ENCODE data around the gene CPXM2.

The CPXM2 gene

GRCh38 chr10:123891144-123892071 is at the start of gene CPXM2:
TSS of gene CPXM2 (minus strand) at chr10:123891807. CDS start at chr10:123891659, 148 bp downstream.
- Histone ChIP-seq H3K36me3 (ENCODE audit: control insufficient read depth in 2 of 2, insufficient read depth in 2 of 2, low read length in 2 of 2) (no peaks in the 10 kb centered on the region), H3K4me1 (ENCODE audit: control insufficient read depth, insufficient read depth, low read length) (peaks cover 54% of the 10 kb centered on the region), H3K9ac (ENCODE audit: low read length in 2 of 2) (peak within 1 kb of the TSS; percentile 93 to 97), H3K27ac (ENCODE audit: low read length) (peak within 1 kb of the TSS; percentile 96), H3K27me3 (ENCODE audit: control insufficient read depth in 1 of 2, insufficient read depth in 2 of 2, low read length in 2 of 2) (no peaks in the 10 kb centered on the region), H3K9me3 (ENCODE audit: control insufficient read depth in 2 of 2, low read length in 2 of 2) (no peaks in the 10 kb centered on the region), H3K4me3 (ENCODE audit: low read length in 2 of 2) (peak within 1 kb of the TSS; percentile 83 to 87)

DNA sequence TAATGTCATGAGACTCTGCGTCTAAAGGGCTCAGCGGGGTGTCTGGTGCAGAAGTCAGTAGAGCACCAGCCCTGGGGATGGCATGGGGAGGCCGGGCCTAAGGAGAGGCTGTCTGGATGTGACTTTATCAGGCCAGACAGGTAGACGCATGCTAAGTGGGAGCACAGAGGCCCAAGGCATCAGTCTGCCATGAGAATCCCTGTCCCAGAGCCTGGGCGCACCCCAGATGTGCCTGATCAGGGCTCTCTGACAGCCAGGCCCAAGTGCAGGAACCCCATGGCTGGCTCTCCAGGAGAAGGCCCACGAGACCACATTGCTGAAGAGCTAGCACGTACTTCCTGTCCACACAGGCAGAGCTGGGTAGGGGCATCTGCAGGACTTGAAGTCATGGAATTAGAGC is 48.0 kb upstream of the CPXM2 start:
- Histone ChIP-seq H3K36me3 (ENCODE audit: control insufficient read depth in 2 of 2, insufficient read depth in 2 of 2, low read length in 2 of 2) (no peaks in the 10 kb centered on the region), H3K27me3 (ENCODE audit: control insufficient read depth in 1 of 2, insufficient read depth in 2 of 2, low read length in 2 of 2) (no peaks in the 10 kb centered on the region), H3K4me1 (ENCODE audit: control insufficient read depth, insufficient read depth, low read length) (peaks cover 3% of the 10 kb centered on the region), H3K9ac (ENCODE audit: low read length in 2 of 2) (no peak overlapping the region), H3K4me3 (ENCODE audit: low read length in 2 of 2) (no peak overlapping the region), H3K27ac (ENCODE audit: low read length) (no peak overlapping the region), H3K9me3 (ENCODE audit: control insufficient read depth in 2 of 2, low read length in 2 of 2) (no peaks in the 10 kb centered on the region)

- no peaks in the 10 kb centered on the region for H3K36me3 ChIP-seq (ENCODE audit: control insufficient read depth in 2 of 2, insufficient read depth in 2 of 2, low read length in 2 of 2)
- no peaks in the 10 kb centered on the region for H3K9me3 ChIP-seq (ENCODE audit: control insufficient read depth in 2 of 2, low read length in 2 of 2)
- no peak overlapping the region for H3K9ac ChIP-seq (ENCODE audit: low read length in 2 of 2)
- no peak overlapping the region for H3K27ac ChIP-seq (ENCODE audit: low read length)
- H3K4me3 ChIP-seq (ENCODE audit: low read length in 2 of 2), result no peak overlapping the region
- no peaks in the 10 kb centered on the region for H3K4me1 ChIP-seq (ENCODE audit: control insufficient read depth, insufficient read depth, low read length)
- H3K27me3 ChIP-seq (ENCODE audit: control insufficient read depth in 1 of 2, insufficient read depth in 2 of 2, low read length in 2 of 2), result no peaks in the 10 kb centered on the region
Measured at GRCh38 chr10:123938890-123939289, 47.3 kb upstream of the CPXM2 start.

GRCh38 chr10:123936426-123936825 is 44.8 kb upstream of the CPXM2 start:
- Histone ChIP-seq H3K9ac (ENCODE audit: low read length in 2 of 2) (no peak overlapping the region), H3K27ac (ENCODE audit: low read length) (no peak overlapping the region), H3K27me3 (ENCODE audit: control insufficient read depth in 1 of 2, insufficient read depth in 2 of 2, low read length in 2 of 2) (no peaks in the 10 kb centered on the region), H3K4me3 (ENCODE audit: low read length in 2 of 2) (no peak overlapping the region), H3K4me1 (ENCODE audit: control insufficient read depth, insufficient read depth, low read length) (no peaks in the 10 kb centered on the region), H3K9me3 (ENCODE audit: control insufficient read depth in 2 of 2, low read length in 2 of 2) (no peaks in the 10 kb centered on the region), H3K36me3 (ENCODE audit: control insufficient read depth in 2 of 2, insufficient read depth in 2 of 2, low read length in 2 of 2) (no peaks in the 10 kb centered on the region)

DNA sequence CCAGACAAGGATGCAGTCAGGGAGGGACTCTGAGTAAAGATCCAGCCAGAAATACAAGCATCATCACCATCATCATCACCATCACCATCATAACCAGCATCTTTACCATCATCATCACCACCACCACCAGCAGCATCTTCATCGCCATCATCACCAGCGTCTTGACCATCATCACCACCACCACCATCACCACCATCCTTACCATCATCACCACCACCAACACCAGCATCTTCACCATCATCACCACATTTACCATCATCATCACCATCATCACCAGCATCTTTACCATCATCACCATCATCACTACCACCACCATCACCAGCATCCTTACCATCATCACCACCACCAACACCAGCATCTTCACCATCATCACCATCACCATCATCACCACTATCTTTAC is 44.1 kb upstream of the CPXM2 start:
- Histone ChIP-seq H3K27ac (ENCODE audit: low read length) (no peak overlapping the region), H3K4me1 (ENCODE audit: control insufficient read depth, insufficient read depth, low read length) (no peaks in the 10 kb centered on the region), H3K9ac (ENCODE audit: low read length in 2 of 2) (no peak overlapping the region), H3K4me3 (ENCODE audit: low read length in 2 of 2) (no peak overlapping the region), H3K9me3 (ENCODE audit: control insufficient read depth in 2 of 2, low read length in 2 of 2) (peaks cover 0 to 7% of the 10 kb centered on the region in 2 donors), H3K36me3 (ENCODE audit: control insufficient read depth in 2 of 2, insufficient read depth in 2 of 2, low read length in 2 of 2) (no peaks in the 10 kb centered on the region), H3K27me3 (ENCODE audit: control insufficient read depth in 1 of 2, insufficient read depth in 2 of 2, low read length in 2 of 2) (no peaks in the 10 kb centered on the region)

GRCh38 chr10:123934846-123935245 is 43.2 kb upstream of the CPXM2 start:
- no peaks in the 10 kb centered on the region for H3K27me3 ChIP-seq (ENCODE audit: control insufficient read depth in 1 of 2, insufficient read depth in 2 of 2, low read length in 2 of 2)
- H3K4me1 ChIP-seq (ENCODE audit: control insufficient read depth, insufficient read depth, low read length), result peaks cover 7% of the 10 kb centered on the region
- H3K36me3 ChIP-seq (ENCODE audit: control insufficient read depth in 2 of 2, insufficient read depth in 2 of 2, low read length in 2 of 2), result no peaks in the 10 kb centered on the region
- H3K4me3 ChIP-seq (ENCODE audit: low read length in 2 of 2), result no peak overlapping the region
- H3K9me3 ChIP-seq (ENCODE audit: control insufficient read depth in 2 of 2, low read length in 2 of 2), result peaks cover 0 to 7% of the 10 kb centered on the region in 2 donors
- H3K27ac ChIP-seq (ENCODE audit: low read length), result no peak overlapping the region
- H3K9ac ChIP-seq (ENCODE audit: low read length in 2 of 2), result no peak overlapping the region

DNA sequence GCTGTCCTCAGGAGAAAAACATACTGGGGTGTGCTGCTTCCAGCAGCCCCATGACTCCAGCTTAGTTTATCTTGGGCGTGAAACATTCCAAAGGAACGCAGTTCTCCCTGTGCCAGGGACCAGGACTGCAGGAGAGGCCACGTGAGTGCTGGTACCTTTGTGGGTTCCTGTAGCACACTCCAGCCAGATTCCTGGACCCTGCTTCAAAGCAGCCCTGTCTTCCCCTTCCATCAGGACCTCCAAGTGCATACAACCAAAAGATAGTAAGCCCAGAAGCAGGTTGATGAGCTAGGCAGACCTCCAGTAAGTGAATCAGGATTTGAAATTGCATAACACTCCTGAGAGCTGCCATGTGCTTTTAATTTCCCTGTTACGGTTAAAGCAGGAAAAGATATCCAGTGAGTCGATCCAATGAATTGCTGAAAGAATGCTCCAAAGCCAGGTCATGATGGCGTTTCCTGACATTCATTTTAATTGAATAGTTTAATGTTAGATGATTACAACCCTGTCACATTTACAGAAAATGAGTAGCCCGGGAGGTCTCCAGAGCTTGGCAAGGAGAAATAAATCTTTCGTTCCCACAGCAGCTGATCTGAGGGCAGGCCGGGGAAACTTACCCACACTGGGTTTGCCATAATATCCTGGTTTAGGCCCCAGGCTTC is 38.9 kb upstream of the CPXM2 start:
- H3K36me3 ChIP-seq (ENCODE audit: control insufficient read depth in 2 of 2, insufficient read depth in 2 of 2, low read length in 2 of 2), result no peaks in the 10 kb centered on the region
- no peaks in the 10 kb centered on the region for H3K27me3 ChIP-seq (ENCODE audit: control insufficient read depth in 1 of 2, insufficient read depth in 2 of 2, low read length in 2 of 2)
- H3K9ac ChIP-seq (ENCODE audit: low read length in 2 of 2), result no peak overlapping the region
- peaks cover 4 to 22% of the 10 kb centered on the region in 2 donors for H3K9me3 ChIP-seq (ENCODE audit: control insufficient read depth in 2 of 2, low read length in 2 of 2)
- peak overlapping the region; percentile 6 for H3K27ac ChIP-seq (ENCODE audit: low read length)
- H3K4me1 ChIP-seq (ENCODE audit: control insufficient read depth, insufficient read depth, low read length), result peaks cover 8% of the 10 kb centered on the region
- H3K4me3 ChIP-seq (ENCODE audit: low read length in 2 of 2), result no peak overlapping the region

- Histone ChIP-seq H3K9ac (ENCODE audit: low read length in 2 of 2) (no peak overlapping the region), H3K9me3 (ENCODE audit: control insufficient read depth in 2 of 2, low read length in 2 of 2) (peaks cover 4 to 22% of the 10 kb centered on the region in 2 donors), H3K27ac (ENCODE audit: low read length) (peak overlapping the region; percentile 6), H3K4me1 (ENCODE audit: control insufficient read depth, insufficient read depth, low read length) (peaks cover 8% of the 10 kb centered on the region), H3K4me3 (ENCODE audit: low read length in 2 of 2) (no peak overlapping the region), H3K36me3 (ENCODE audit: control insufficient read depth in 2 of 2, insufficient read depth in 2 of 2, low read length in 2 of 2) (no peaks in the 10 kb centered on the region), H3K27me3 (ENCODE audit: control insufficient read depth in 1 of 2, insufficient read depth in 2 of 2, low read length in 2 of 2) (no peaks in the 10 kb centered on the region)
Measured at GRCh38 chr10:123929791-123930190, 38.2 kb upstream of the CPXM2 start.

GRCh38 chr10:123928427-123928826 is 36.8 kb upstream of the CPXM2 start:
- no peaks in the 10 kb centered on the region for H3K36me3 ChIP-seq (ENCODE audit: control insufficient read depth in 2 of 2, insufficient read depth in 2 of 2, low read length in 2 of 2)
- H3K9ac ChIP-seq (ENCODE audit: low read length in 2 of 2), result no peak overlapping the region
- no peaks in the 10 kb centered on the region for H3K27me3 ChIP-seq (ENCODE audit: control insufficient read depth in 1 of 2, insufficient read depth in 2 of 2, low read length in 2 of 2)
- H3K27ac ChIP-seq (ENCODE audit: low read length), result no peak overlapping the region
- peaks cover 4 to 22% of the 10 kb centered on the region in 2 donors for H3K9me3 ChIP-seq (ENCODE audit: control insufficient read depth in 2 of 2, low read length in 2 of 2)
- peaks cover 8% of the 10 kb centered on the region for H3K4me1 ChIP-seq (ENCODE audit: control insufficient read depth, insufficient read depth, low read length)
- H3K4me3 ChIP-seq (ENCODE audit: low read length in 2 of 2), result no peak overlapping the region

DNA sequence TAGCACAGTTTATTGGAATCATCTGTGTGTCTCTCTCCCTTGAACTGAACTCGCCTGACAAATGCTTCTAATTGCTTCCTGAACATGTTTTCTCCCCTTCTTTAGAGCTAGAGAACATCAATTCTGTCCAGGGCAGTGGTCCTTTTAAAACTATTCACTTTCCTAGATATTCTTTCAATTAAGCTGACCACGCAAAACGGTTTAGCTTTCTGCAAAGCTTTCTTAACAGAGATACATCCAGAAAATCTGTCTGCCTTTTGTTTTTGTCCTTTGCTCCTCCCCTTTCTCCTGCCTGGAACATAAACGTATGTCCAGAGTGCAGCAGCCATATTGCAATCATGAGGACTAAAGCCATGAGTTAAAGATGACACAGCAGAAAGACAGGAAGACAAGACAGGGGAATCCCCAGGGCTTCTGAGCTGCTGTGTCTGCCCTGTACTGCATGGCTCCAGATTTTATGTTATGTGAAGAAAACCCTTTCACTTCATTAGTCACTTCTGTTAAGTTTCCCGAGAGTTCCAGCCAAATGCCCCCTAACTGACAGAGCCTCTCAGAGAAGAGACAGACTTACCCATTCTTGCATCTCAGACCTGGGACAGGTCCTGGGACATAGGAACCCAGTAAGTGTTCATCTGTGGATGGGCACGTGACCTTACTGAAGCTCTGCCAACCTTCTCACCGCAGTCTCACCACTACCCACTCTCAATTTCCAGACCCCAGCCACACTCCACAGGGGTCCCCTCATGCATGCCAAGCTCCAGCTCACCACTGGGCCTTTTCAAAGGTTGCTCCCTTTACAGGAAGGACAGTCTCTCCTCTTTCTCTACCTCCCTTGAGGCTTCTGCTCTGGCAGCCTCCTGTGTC is 35.0 kb upstream of the CPXM2 start:
- H3K9me3 ChIP-seq (ENCODE audit: control insufficient read depth in 2 of 2, low read length in 2 of 2), result peaks cover 4 to 22% of the 10 kb centered on the region in 2 donors
- no peak overlapping the region for H3K27ac ChIP-seq (ENCODE audit: low read length)
- no peak overlapping the region for H3K4me3 ChIP-seq (ENCODE audit: low read length in 2 of 2)
- no peaks in the 10 kb centered on the region for H3K27me3 ChIP-seq (ENCODE audit: control insufficient read depth in 1 of 2, insufficient read depth in 2 of 2, low read length in 2 of 2)
- H3K36me3 ChIP-seq (ENCODE audit: control insufficient read depth in 2 of 2, insufficient read depth in 2 of 2, low read length in 2 of 2), result no peaks in the 10 kb centered on the region
- H3K4me1 ChIP-seq (ENCODE audit: control insufficient read depth, insufficient read depth, low read length), result peaks cover 8% of the 10 kb centered on the region
- H3K9ac ChIP-seq (ENCODE audit: low read length in 2 of 2), result no peak overlapping the region
